Loucy (cell line): Measurements from ENCODE around the gene DAB1.
A peak's percentile ranks its signal among the peaks of the same experiment; 100 is the strongest.

Experiments
- CTCF ChIP-seq: fragments of 200-600 bp; sonication (generic); conservative IDR thresholded peaks from 2 replicates; pipeline ENCODE4 v1.5.1; 2014; ENCODE audit warnings: mild to moderate bottlenecking, antibody characterized with exemption, low read length
- EZH2phosphoT487 ChIP-seq: fragments of 200-600 bp; IDR thresholded peaks from 2 replicates; pipeline ENCODE4 v1.6.1; 2018; ENCODE audit warnings: antibody characterized with exemption, mild to moderate bottlenecking, moderate library complexity, borderline replicate concordance

GRCh38 chr1:57124768-57125446 is 299.0 kb downstream of the DAB1 start:
- no peak for TF ChIP-seq EZH2phosphoT487
- TF ChIP-seq CTCF, result 0 out of 2 replicates have a peak, but pooled peaks have one; percentile 16
